HEK293T (cell line): ENCODE data around the gene LGR5.

Experiments
- CTCF ChIA-PET: fragments of 350-600 bp; formaldehyde crosslinking; extraction: SDS; loops from one replicate; lab custom pipeline; 2021; ENCODE audit warnings: antibody characterized with exemption, inconsistent platforms; lab: Yijun Ruan, JAX
- POLR2A ChIA-PET: fragments of 350-600 bp; formaldehyde crosslinking; extraction: SDS; loops from one replicate; lab custom pipeline; 2020; ENCODE audit warnings: antibody characterized with exemption, inconsistent platforms; lab: Yijun Ruan, JAX
- DNase-seq: peaks from one replicate; pipeline ENCODE4 v3.0.0; 2012; ENCODE audit warnings: mixed read lengths; ENCODE audit errors: extremely low spot score
- ARNT ChIP-seq: fragments of 450-650 bp; IDR thresholded peaks from 2 replicates; pipeline ENCODE4 v1.6.1; 2017; ENCODE audit warnings: mild to moderate bottlenecking
- BHLHE40 ChIP-seq: fragments of 450-650 bp; IDR thresholded peaks from 2 replicates; pipeline ENCODE4 v1.6.1; 2016; ENCODE audit warnings: mild to moderate bottlenecking, moderate library complexity, borderline replicate concordance
- CTBP1 ChIP-seq: fragments of 450-650 bp; IDR thresholded peaks from 2 replicates; pipeline ENCODE4 v1.6.1; 2016; ENCODE audit warnings: borderline replicate concordance
- ELF4 ChIP-seq: fragments of 450-650 bp; IDR thresholded peaks from 2 replicates; pipeline ENCODE4 v1.6.1; 2017; ENCODE audit warnings: antibody characterized with exemption
- FOXA1 ChIP-seq: fragments of 450-650 bp; IDR thresholded peaks from 2 replicates; pipeline ENCODE4 v1.6.1; 2016; ENCODE audit warnings: mild to moderate bottlenecking
- FOXK2 ChIP-seq: fragments of 450-650 bp; IDR thresholded peaks from 2 replicates; pipeline ENCODE4 v1.6.1; 2016; ENCODE audit warnings: mild to moderate bottlenecking
- FOXM1 ChIP-seq: fragments of 450-650 bp; IDR thresholded peaks from 2 replicates; pipeline ENCODE4 v1.6.1; 2017; ENCODE audit warnings: mild to moderate bottlenecking, borderline replicate concordance
- HDGF ChIP-seq: fragments of 450-650 bp; IDR thresholded peaks from 2 replicates; pipeline ENCODE4 v1.6.1; 2017; ENCODE audit warnings: antibody characterized with exemption, borderline replicate concordance
- L3MBTL2 ChIP-seq: fragments of 450-650 bp; conservative IDR thresholded peaks from 2 replicates; pipeline ENCODE4 v1.6.1; 2016; ENCODE audit warnings: mild to moderate bottlenecking
- LEF1 ChIP-seq: fragments of 450-650 bp; IDR thresholded peaks from 2 replicates; pipeline ENCODE4 v1.6.1; 2017; ENCODE audit warnings: mild to moderate bottlenecking, borderline replicate concordance
- NFRKB ChIP-seq: fragments of 450-650 bp; IDR thresholded peaks from 2 replicates; pipeline ENCODE4 v1.6.1; 2016; ENCODE audit warnings: mild to moderate bottlenecking, moderate library complexity
- SP1 ChIP-seq: fragments of 450-650 bp; IDR thresholded peaks from 2 replicates; pipeline ENCODE4 v1.6.1; 2017
- SUZ12 ChIP-seq: fragments of 450-650 bp; IDR thresholded peaks from 2 replicates; pipeline ENCODE4 v1.6.1; 2016; ENCODE audit warnings: mild to moderate bottlenecking
- TARDBP ChIP-seq: fragments of 450-650 bp; IDR thresholded peaks from 2 replicates; pipeline ENCODE4 v1.6.1; 2016
- ZNF384 ChIP-seq: fragments of 450-650 bp; IDR thresholded peaks from 2 replicates; pipeline ENCODE4 v1.6.1; 2016
- TF ChIP-seq, protein P1 (sequence below): fragments of 450-650 bp; IDR thresholded peaks from 2 replicates; pipeline ENCODE4 v1.6.1; 2016

Gene LGR5

DNA sequence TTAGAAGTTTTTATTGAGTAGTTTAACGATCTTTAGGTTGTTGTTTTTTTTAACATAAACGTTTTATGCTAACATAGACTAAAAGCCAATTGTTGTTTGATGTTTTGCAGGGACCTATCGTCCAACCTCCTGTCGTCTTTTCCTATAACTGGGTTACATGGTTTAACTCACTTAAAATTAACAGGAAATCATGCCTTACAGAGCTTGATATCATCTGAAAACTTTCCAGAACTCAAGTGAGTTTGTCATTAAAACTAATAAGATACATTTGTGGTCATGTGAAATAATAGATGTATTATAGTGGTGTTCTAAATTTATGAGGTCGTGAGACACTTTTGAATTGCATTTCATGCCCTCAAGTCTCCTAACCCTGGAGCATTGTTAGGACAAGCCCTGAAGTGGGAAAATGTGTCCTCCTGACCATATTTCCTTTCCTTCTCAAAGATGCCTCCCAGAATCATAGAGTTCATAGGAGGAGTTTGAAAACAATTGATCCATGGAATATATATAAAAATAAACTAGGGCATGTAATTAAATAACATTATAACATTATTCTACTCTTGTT, 139.2 kb downstream of the LGR5 start:
- no peak for DNase-seq
- ChIA-PET CTCF (no interaction called here), POLR2A (no interaction called here)
- TF ChIP-seq HDGF, result no peak
- TF ChIP-seq BHLHE40, result no peak
- no peak for TF ChIP-seq LEF1
- TF ChIP-seq FOXK2, result no peak
- TF ChIP-seq FOXA1, result no peak

DNA sequence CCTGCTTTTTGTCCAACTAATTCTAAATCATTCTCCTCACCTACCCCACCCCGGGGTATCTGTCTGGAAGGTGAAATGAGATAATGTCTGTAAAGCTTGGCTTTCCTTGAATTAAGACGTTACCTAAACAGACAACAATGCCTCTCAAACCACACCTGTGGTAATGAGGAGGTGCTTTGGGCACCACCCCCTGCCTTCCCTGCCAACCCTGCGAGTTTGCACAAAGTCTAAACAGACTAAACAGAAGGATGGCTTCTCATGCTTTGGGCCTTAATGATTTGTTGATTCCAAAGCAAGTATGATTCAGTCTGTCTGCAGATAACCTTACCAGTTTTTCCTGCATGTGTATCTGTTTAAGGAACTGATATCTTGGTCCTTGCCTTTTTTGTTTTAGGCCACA, 141.6 kb downstream of the LGR5 start:
- CTCF ChIA-PET, result no interaction called here
- DNase-seq, result no peak

DNA sequence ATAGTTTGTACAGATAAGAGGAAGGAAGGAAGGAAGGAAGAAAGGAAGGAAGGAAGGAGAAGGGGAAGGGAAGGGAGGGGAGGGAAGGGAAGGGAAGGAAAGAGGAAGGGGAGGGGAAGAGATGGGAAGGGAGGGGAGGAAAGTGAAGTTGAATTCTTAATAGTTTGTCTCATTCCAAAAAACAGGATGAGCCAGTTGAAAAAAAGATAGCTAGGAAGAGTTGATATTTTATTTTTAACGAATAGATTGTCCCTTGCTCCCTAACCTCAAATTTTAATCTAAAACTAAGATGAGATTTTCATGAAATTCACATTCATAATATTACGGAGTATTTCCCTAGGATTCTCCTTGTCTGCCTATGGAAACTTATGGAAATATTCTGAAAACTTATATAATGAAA, 143.3 kb downstream of the LGR5 start:
- ChIA-PET POLR2A (no interaction called here), CTCF (no interaction called here)
- TF ChIP-seq SP1 (no peak), HDGF (no peak), BHLHE40 (no peak), ELF4 (no peak), FOXM1 (no peak), FOXK2 (no peak), ZNF384 (no peak), L3MBTL2 (no peak), LEF1 (no peak), CTBP1 (no peak), NFRKB (no peak), FOXA1 (no peak), SUZ12 (no peak), TARDBP (no peak), ARNT (no peak)
- TF ChIP-seq, protein P1, sequence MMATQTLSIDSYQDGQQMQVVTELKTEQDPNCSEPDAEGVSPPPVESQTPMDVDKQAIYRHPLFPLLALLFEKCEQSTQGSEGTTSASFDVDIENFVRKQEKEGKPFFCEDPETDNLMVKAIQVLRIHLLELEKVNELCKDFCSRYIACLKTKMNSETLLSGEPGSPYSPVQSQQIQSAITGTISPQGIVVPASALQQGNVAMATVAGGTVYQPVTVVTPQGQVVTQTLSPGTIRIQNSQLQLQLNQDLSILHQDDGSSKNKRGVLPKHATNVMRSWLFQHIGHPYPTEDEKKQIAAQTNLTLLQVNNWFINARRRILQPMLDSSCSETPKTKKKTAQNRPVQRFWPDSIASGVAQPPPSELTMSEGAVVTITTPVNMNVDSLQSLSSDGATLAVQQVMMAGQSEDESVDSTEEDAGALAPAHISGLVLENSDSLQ, result no peak
- DNase-seq, result no peak

More for the DNA sequence above, 141.6 kb downstream of the LGR5 start:
- TF ChIP-seq FOXK2, result no peak
- POLR2A ChIA-PET, result no interaction called here

DNA sequence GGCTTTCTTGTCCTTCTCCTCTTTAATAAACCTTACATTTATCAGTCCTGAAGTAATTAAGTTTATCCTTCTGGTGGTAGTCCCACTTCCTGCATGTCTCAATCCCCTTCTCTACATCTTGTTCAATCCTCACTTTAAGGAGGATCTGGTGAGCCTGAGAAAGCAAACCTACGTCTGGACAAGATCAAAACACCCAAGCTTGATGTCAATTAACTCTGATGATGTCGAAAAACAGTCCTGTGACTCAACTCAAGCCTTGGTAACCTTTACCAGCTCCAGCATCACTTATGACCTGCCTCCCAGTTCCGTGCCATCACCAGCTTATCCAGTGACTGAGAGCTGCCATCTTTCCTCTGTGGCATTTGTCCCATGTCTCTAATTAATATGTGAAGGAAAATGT, 144.8 kb downstream of the LGR5 start:
- no peak for TF ChIP-seq SP1
- no peak for TF ChIP-seq TARDBP
- TF ChIP-seq HDGF, result no peak
- TF ChIP-seq SUZ12, result no peak
- TF ChIP-seq NFRKB, result no peak
- TF ChIP-seq L3MBTL2, result no peak
- TF ChIP-seq LEF1, result no peak
- TF ChIP-seq FOXM1, result no peak
- TF ChIP-seq CTBP1, result no peak
- TF ChIP-seq ZNF384, result no peak
- no peak for TF ChIP-seq ARNT
- no peak for TF ChIP-seq FOXA1
- no peak for TF ChIP-seq BHLHE40
- TF ChIP-seq, protein P1, result no peak
- TF ChIP-seq FOXK2, result no peak
- TF ChIP-seq ELF4, result no peak
- DNase-seq, result no peak
- CTCF ChIA-PET, result no interaction called here
- POLR2A ChIA-PET, result no interaction called here

DNA sequence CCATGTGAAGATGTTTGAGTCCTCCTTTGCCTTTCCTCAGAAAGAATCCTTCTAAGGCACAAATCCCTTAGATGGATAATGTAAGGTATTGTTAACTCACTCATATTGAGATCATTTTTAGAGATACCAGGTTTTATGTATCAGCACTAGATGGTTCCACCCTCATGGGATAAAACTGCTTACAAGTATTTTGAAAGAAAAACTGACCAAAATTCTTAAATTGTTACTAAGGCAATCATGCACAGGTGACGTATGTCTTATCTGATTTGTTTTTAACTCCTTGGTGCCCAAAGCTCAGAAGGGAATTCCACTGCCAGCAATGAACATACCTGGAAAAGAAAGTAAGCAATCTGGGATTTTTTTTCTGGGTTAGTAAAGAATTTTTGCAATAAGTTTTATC, 145.6 kb downstream of the LGR5 start:
- TF ChIP-seq TARDBP (no peak), SP1 (no peak)
- no peak for DNase-seq
- CTCF ChIA-PET, result no interaction called here
- POLR2A ChIA-PET, result no interaction called here

DNA sequence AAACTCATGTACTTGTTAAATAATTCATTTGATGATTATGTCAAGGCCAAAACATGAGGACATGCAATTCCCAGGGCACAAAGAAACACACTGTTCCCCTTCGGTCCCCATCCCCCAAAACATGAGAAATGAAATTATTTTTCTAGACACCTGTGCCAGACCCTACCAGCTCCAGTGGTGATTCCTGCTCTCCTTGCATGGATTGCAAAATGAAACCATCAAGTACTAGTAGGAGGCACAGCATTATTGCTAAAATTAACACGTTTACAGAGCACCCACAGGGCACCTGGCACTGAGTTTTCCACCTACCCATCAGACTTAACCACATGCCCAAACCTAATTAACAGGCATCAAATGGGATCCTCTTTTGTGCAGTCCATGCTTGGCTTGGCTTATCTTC, 147.4 kb downstream of the LGR5 start:
- no peak for DNase-seq
- CTCF ChIA-PET, result no interaction called here
- POLR2A ChIA-PET, result no interaction called here
- TF ChIP-seq FOXA1, result no peak
- TF ChIP-seq L3MBTL2, result no peak
- TF ChIP-seq FOXM1, result no peak
- TF ChIP-seq BHLHE40, result no peak
- TF ChIP-seq ARNT, result no peak
- TF ChIP-seq LEF1, result no peak
- TF ChIP-seq HDGF, result no peak
- TF ChIP-seq, protein P1, result no peak
- no peak for TF ChIP-seq NFRKB
- TF ChIP-seq SP1, result no peak
- TF ChIP-seq ELF4, result no peak
- no peak for TF ChIP-seq TARDBP
- TF ChIP-seq SUZ12, result no peak

DNA sequence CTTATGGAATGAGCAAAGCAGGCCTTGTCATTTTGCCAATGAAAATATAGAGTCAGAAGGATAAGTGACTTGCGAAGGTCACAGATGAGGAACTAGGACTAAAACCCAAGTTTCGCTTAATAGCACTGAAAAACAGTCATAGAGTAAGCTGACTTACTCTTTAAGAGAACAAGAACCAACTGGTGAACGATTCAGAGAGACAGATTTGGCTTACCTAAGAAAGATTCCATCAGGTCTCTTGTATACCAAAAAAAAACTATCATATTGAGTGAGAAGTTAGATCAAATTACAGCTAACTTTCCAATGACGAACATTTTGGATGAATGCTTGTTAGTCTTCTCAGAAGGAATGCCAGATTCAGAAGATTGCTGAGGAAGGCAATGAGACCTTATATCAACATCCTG, 149.9 kb downstream of the LGR5 start:
- POLR2A ChIA-PET, result no interaction called here
- TF ChIP-seq SP1 (no peak), FOXA1 (no peak), LEF1 (no peak), TARDBP (no peak), FOXK2 (no peak), FOXM1 (no peak), NFRKB (no peak), ZNF384 (no peak), ARNT (no peak), ELF4 (no peak)
- TF ChIP-seq, protein P1, result no peak
- CTCF ChIA-PET, result no interaction called here
- DNase-seq, result no peak
